ENCODE measurements around the gene GRIP2.

GRIP2 gene

GRCh38 chr3:14485981-14486380 lies 54.2 kb downstream of the GRIP2 start:
- no peak for DNase-seq (ENCODE audit: low read depth in 2 of 2)

DNA sequence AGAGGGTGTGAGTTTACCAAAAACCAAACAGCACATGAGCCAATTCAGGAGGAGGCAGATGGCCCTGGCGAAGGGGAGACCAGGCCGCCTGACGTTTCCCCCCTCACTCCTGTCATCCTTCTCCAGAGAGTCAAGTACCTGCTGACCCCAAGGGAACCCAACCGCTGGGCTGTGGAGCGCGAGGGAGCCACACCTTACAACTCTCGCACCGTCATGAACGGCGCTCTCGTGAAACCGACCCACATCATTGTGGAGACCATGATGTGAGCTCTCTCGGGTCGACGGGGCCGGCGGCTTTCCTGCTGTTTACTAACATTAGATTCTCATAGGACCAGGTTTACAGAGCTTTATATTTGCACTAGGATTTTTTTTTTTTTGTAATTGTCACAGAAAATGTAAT lies 55.4 kb downstream of the GRIP2 start:
- DNase-seq (ENCODE audit: low read depth in 2 of 2), result no peak

DNA sequence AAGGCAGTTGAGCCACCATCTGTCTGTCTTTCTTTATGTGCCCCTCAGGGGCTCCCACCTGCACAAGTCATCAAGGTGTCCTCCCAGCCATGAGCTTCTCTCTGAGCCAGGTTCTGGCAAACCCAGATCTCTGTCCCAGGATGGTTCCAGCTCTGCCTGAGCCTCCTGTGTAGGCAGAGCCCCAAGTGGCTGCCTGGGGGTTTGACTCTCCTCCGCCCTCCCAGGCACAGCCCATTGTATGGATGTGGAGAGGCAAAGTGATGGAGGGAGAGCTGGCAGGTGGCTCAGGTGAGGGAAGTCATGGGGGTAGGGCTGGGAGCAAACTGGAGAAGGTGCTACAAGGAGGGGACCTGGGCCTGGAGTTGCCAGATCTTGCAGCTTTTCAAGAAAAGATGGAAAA lies 56.9 kb downstream of the GRIP2 start:
- DNase-seq (ENCODE audit: low read depth in 2 of 2), result no peak

- no peak for DNase-seq (ENCODE audit: low read depth in 2 of 2)
These were observed 57.8 kb downstream of the GRIP2 start for GRCh38 chr3:14482271-14482721.

DNA sequence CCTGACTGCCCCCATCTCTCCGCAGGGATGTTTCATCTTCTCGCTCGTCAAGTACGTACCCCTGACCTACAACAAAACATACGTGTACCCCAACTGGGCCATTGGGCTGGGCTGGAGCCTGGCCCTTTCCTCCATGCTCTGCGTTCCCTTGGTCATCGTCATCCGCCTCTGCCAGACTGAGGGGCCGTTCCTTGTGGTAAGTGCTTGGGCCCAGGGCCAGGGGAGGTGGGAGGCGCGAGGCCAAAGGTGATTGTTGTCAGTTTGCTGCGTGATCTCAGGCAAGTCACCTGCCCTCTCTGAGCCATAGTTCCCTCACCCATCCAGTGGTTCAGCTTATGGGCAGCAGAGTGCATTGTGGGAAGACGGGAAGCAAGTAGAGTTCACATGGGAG lies 58.5 kb downstream of the GRIP2 start:
- DNase-seq (ENCODE audit: low read depth in 2 of 2), result no peak

GRCh38 chr3:14481018-14481645 lies 59.0 kb downstream of the GRIP2 start:
- no peak for DNase-seq (ENCODE audit: low read depth in 2 of 2)

DNA sequence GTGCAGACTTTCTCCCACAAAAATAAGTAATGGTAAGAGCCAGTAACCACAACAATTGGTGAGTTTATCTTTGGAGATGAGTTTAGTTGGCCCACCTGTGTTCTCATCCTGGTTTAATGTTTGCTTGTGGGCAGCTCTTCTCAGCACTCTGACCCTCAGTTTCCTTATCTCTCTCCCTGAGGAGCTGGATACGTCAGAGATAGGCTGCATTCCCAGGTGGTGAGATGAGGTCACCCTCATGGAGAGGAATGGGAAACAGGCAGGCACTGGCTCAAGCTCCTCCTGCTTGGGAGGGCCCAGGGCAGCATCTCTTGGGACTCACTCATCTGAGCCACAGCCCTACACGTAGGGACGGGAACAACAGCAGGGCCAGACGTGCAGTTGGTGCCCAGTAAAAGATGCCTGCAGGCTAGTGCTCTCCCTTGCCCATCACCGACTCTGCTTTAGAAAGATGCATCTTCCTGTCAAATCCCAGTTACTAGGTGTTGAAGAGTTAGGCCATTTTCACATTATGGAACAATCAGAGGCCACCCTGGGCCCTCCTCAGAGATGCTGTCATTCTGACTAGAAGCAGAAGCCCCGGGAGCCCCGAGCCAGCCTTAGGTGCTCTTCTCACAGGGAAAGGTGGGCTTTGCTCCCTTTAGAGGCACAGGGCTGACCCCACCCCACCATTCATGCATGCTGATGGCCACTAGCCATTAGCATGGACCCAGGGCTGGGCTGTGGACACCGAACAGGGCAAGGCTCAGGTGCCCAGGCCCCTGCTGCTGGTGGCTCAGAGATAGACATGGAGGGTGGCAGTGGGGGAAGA lies 59.7 kb downstream of the GRIP2 start:
- no peak for DNase-seq (ENCODE audit: low read depth in 2 of 2)

GRCh38 chr3:14479591-14479990 lies 60.6 kb downstream of the GRIP2 start:
- DNase-seq (ENCODE audit: low read depth in 2 of 2), result no peak

GRCh38 chr3:14478956-14479550 lies 61.1 kb downstream of the GRIP2 start:
- no peak for DNase-seq (ENCODE audit: low read depth in 2 of 2)

DNA sequence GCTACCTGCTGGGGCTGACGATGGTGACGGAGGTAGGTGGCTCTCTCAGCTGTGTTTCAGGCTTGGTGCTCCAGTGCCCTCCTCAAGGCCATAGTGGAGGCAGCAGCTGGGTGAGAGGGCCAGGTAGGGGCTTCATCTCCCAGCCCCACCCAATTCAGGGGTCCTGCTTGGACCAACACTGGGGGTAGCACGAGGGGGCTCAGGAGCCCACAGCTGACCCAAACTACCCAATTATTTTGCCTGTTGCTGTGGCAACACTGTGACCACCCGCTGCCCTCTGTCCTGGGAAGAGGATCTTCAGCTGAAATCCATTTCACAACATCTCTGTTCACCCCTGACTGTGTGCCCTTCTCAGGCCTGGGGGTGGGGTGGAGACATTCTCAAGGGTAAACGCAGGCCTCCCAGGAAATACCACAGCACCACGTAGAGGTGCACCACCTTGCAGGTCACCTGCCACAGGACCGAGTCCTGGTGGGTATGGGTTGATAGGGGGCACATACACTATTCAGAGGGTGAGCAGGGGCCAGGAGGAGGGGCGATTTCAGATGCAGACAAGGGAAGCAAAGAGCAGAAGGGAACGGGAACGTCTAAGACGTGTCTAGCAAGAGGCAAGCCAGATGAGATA lies 62.7 kb downstream of the GRIP2 start:
- DNase-seq (ENCODE audit: low read depth in 2 of 2), result no peak

GRCh38 chr3:14476583-14477265 lies 63.4 kb downstream of the GRIP2 start:
- no peak for DNase-seq (ENCODE audit: low read depth in 2 of 2)

GRCh38 chr3:14475621-14476020 lies 64.5 kb downstream of the GRIP2 start:
- no peak for DNase-seq (ENCODE audit: low read depth in 2 of 2)

DNA sequence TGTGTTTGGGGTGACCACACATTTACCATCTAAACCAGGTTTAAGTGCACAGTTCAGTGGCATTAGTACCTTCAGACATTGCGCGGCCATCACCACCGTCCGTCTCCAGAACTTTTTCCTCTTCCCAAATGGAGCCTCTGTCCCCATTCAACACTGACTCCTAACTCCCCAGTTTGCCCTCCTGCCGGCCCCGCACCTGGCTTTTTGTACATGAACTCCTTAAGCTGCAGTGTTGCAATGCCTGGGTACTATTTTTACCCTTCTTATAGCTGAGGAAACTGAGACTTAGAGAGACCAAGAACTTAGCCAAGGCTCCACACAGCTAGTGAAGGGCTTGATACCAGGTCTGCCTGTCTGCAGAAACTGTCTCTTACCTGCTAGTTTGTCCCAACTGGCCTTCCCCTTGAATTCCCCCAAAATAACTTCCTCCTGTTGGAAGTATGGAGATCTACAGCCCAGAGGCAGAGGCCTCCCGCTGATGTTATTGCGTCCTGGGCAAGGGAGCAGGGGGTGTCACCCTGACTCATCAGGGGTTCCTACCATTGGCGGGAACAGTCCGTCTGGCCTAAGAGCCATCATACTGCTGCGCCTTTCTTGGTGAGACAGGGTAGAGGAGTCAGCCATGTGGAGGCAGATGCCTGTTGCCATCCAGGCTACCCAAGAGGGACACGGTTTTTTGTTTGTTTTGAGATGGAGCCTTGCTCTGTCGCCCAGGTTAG lies 65.6 kb downstream of the GRIP2 start:
- DNase-seq (ENCODE audit: low read depth in 2 of 2), result no peak

GRCh38 chr3:14473411-14473891 lies 66.7 kb downstream of the GRIP2 start:
- no peak for DNase-seq (ENCODE audit: low read depth in 2 of 2)

- no peak for DNase-seq (ENCODE audit: low read depth in 2 of 2)
These were observed 67.4 kb downstream of the GRIP2 start for GRCh38 chr3:14472471-14473351.

- DNase-seq (ENCODE audit: low read depth in 2 of 2), result no peak
These were observed 68.5 kb downstream of the GRIP2 start for GRCh38 chr3:14471690-14472089.

DNA sequence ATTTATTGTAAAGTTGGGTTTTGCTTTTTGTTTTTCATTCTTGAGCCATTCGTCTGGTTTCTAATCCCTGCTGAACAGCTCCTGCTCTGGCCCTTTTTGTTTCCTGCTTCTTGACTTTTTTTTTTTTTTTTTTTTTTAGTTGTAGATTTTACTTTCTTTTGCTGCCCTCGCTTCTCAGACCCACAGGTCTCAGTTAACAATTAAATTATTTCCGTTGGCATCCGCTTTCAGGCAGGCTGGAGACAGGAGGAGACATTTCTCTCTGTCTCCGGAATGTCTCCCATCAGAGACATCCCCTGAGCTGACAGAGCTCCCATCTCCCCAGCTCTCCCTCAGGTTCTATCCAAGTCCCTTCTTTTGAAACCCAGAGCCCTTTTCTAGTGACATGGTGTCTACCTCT lies 69.1 kb downstream of the GRIP2 start:
- no peak for DNase-seq (ENCODE audit: low read depth in 2 of 2)

DNA sequence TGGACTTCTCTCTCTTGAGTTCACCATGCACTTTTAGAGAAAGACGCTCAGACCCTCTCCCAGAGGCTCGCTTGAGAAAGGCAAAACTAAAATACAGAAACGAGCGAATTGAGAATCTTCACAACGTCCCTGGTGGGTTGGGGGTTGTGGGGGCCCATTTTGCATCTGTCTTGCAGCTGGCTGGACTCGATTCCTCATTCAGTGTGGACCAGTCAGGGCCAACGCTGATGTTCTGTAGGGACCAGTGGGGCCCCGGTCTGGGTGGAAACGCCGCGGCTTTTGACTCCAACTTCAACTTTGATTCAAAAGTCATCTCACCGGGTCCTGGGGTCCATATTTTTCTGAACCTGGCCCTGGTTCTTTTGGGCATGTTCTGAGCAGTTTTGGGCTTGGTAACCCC lies 69.7 kb downstream of the GRIP2 start:
- DNase-seq (ENCODE audit: low read depth in 2 of 2), result no peak

DNA sequence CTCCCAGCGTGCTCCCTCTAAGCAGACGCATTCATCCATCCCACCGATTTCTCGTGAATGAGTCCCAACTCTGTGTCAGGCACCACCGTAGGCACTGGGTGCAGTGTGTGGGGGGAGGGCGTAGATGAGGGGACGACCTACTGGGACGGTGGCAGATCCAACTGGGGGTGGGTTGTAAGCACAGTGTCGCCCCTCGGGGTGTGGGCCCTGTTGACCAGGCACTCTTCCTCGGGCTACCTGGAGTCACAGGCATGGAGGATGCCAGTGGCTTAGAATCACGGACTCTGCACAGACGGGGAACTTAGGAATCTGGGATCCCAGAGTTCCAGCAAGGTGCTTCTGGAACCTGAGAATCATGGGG lies 71.5 kb downstream of the GRIP2 start:
- no peak for DNase-seq (ENCODE audit: low read depth in 2 of 2)

Measured in stimulated activated CD8-positive, alpha-beta memory T cell treated with anti-CD3 and anti-CD28 coated beads, Interleukin-2, amount 100 ng/mL, for 1 hour (primary cell).